Right atrium auricular region (tissue), 2 donors: ENCODE results near the gene INTS6. TPM values are rescaled to one million over a fixed set of nuclear protein-coding genes. Genes with fewer than 3 reads are reported as not detected.

Source experiments
- DNase-seq: peaks from one replicate; pipeline ENCODE4 v3.0.0-alpha.2; 2019; ENCODE audit warnings: low spot score
- H3K27ac ChIP-seq, 2 donors: fragments of 200-600 bp; sonication (generic); 1 replicate in 1 of 2; 2 replicates in 1 of 2; pipeline ENCODE4 v1.5.1; 2016 to 2019
- H3K27me3 ChIP-seq, 2 donors: fragments of 200-600 bp; sonication (generic); one replicate each; pipeline versions ENCODE4 v1.5.1 to v1.6.0; 2017 to 2019
- H3K36me3 ChIP-seq: fragments of 200-600 bp; sonication (generic); one replicate; pipeline ENCODE4 v1.5.1; 2016
- H3K4me1 ChIP-seq, 2 donors: fragments of 200-600 bp; sonication (generic); one replicate each; pipeline versions ENCODE4 v1.5.1 to v1.6.0; 2017 to 2019
- H3K4me3 ChIP-seq, 2 donors: fragments of 200-600 bp; sonication (generic); 1 replicate in 1 of 2; 2 replicates in 1 of 2; pipeline ENCODE4 v1.5.1; 2017 to 2019; ENCODE audit warnings: mild to moderate bottlenecking in 1 of 2, moderate library complexity in 1 of 2
- H3K9me3 ChIP-seq, 2 donors: fragments of 200-600 bp; sonication (generic); one replicate each; pipeline ENCODE4 v1.5.1; 2019
- total RNA-seq, 2 donors: library from RNA; depleted of rRNA; stranded (reverse); fragments of >200 nt; gene quantifications; one replicate each; pipeline ENCODE4 v1.1.0, GENCODE V29; 2016
- TF ChIP-seq, protein P1 (sequence below), 2 donors: fragments of 200-600 bp; sonication (generic); IDR thresholded peaks; one replicate each; pipeline ENCODE4 v1.5.1; 2019; ENCODE audit warnings: antibody characterized with exemption in 2 of 2

INTS6 gene, protein sequence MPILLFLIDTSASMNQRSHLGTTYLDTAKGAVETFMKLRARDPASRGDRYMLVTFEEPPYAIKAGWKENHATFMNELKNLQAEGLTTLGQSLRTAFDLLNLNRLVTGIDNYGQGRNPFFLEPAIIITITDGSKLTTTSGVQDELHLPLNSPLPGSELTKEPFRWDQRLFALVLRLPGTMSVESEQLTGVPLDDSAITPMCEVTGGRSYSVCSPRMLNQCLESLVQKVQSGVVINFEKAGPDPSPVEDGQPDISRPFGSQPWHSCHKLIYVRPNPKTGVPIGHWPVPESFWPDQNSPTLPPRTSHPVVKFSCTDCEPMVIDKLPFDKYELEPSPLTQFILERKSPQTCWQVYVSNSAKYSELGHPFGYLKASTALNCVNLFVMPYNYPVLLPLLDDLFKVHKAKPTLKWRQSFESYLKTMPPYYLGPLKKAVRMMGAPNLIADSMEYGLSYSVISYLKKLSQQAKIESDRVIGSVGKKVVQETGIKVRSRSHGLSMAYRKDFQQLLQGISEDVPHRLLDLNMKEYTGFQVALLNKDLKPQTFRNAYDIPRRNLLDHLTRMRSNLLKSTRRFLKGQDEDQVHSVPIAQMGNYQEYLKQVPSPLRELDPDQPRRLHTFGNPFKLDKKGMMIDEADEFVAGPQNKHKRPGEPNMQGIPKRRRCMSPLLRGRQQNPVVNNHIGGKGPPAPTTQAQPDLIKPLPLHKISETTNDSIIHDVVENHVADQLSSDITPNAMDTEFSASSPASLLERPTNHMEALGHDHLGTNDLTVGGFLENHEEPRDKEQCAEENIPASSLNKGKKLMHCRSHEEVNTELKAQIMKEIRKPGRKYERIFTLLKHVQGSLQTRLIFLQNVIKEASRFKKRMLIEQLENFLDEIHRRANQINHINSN
- total RNA-seq, result 10 to 100 TPM; 18.7 to 27.6 TPM

DNA sequence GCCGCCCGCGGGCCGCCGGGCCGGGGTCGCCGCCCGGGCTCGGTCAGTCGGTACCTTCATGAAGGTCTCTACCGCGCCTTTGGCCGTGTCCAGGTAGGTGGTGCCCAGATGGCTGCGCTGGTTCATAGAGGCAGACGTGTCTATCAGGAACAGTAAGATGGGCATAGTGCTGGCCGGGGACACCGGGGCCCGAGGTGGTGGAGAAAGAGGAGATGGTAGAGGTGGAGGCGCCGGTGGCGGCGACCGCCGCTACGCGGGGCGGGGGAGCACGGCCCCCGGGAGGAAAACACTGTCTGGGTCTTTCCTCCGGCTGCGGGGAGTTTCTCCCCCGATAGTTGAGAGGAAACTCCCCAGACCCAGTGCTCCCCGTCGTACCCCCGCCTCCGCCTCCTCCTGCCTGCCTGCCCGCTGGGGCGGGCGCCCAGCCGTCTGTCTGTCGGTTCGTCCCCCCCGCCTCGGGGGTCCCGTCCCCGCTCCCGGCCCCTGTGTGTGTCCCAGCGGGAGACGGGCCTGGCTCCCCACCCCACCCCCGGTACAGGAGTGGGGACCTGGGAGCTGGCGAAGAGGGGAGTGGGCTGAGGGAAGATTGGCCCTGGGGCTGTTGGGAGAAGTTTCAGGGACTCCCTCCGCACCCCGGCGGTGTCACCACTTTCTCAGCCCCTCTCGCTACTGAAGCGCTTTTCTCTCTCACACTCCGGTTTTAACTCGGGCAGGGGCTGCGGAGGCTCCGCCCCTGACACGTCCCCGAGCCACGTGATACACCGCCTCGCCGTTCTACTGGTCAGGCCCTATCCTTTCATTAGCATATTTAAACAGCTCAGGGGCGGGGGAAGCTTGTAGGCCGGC is at the start of gene INTS6:
Gene INTS6 (minus strand): TSS at position 676 of the 846 bp plus-strand sequence. CDS start 511 bp downstream, at position 165.
- peak; percentile 100 for DNase-seq
- Histone ChIP-seq H3K27ac (peak within 1 kb of the TSS; percentile 100), H3K9me3 (peaks cover 0 to 6% of the 10 kb centered on the region in 2 donors), H3K4me1 (peaks cover 0 to 30% of the 10 kb centered on the region in 2 donors), H3K27me3 (no peaks in the 10 kb centered on the region), H3K36me3 (peaks cover 22% of the 10 kb centered on the region), H3K4me3 (peak within 1 kb of the TSS; percentile 79 to 97)
- TF ChIP-seq, protein P1, sequence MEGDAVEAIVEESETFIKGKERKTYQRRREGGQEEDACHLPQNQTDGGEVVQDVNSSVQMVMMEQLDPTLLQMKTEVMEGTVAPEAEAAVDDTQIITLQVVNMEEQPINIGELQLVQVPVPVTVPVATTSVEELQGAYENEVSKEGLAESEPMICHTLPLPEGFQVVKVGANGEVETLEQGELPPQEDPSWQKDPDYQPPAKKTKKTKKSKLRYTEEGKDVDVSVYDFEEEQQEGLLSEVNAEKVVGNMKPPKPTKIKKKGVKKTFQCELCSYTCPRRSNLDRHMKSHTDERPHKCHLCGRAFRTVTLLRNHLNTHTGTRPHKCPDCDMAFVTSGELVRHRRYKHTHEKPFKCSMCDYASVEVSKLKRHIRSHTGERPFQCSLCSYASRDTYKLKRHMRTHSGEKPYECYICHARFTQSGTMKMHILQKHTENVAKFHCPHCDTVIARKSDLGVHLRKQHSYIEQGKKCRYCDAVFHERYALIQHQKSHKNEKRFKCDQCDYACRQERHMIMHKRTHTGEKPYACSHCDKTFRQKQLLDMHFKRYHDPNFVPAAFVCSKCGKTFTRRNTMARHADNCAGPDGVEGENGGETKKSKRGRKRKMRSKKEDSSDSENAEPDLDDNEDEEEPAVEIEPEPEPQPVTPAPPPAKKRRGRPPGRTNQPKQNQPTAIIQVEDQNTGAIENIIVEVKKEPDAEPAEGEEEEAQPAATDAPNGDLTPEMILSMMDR (IDR thresholded peaks at IDR 0.05), result no peak

DNA sequence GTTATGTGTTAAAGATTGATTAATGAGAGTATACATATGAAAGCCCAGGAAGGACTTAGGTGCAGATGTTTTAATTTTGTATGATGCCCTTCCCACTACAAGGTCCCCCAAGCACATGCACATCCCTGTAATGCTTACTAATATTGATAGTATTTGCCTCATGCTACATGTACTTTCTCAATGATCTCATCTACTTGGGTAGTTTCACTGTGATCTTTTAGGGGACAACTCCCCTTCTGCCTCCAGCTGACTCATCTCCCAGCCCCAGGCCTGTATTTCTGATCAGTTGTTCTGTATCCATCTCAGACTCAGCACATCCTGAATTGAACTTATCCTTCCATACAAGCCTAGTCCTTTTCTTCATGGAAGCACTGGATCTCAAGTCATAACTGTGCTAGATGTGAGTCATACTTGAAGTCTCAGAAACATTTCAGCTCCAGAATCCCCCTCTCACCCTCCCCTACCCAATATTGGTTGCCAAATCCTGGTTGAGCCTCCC is 49.4 kb upstream of the INTS6 start:
- no peak overlapping the region for H3K4me3 ChIP-seq
- TF ChIP-seq, protein P1 (IDR thresholded peaks at IDR 0.05), result no peak
- H3K4me1 ChIP-seq, result no peaks in the 10 kb centered on the region
- no peaks in the 10 kb centered on the region for H3K36me3 ChIP-seq
- H3K9me3 ChIP-seq, result no peaks in the 10 kb centered on the region
- no peak for DNase-seq
- no peaks in the 10 kb centered on the region for H3K27me3 ChIP-seq
- no peak overlapping the region for H3K27ac ChIP-seq

DNA sequence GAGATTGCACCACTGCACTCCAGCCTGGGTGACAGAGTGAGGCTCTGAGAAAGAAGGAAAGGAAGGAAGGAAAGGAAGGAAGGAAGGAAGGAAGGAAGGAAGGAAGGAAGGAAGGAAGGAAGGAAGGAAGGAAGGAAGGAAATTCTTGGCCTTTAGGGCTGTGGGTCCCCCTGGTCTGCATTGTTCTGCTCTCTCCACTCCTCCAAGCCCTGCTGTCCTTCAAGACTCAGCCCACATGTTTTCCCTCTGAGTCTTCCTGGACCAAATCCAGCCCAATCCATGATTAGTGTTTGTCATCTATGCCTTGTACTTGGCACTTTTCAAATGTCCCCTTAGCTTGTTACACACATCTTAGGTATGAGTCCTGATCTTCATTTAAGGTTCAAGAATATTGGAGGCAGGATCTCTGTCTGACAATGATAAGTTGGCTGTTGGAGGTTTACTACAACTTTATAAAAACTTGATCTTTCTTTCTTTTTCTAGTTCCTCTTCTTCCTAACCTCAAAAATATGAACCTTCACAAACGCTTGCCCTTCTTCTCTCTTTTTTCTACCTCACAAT is 48.8 kb upstream of the INTS6 start:
- no peaks in the 10 kb centered on the region for H3K27me3 ChIP-seq
- H3K9me3 ChIP-seq, result no peaks in the 10 kb centered on the region
- no peak overlapping the region for H3K4me3 ChIP-seq
- TF ChIP-seq, protein P1 (IDR thresholded peaks at IDR 0.05), result no peak
- no peaks in the 10 kb centered on the region for H3K36me3 ChIP-seq
- H3K27ac ChIP-seq, result no peak overlapping the region
- no peaks in the 10 kb centered on the region for H3K4me1 ChIP-seq
- no peak for DNase-seq

DNA sequence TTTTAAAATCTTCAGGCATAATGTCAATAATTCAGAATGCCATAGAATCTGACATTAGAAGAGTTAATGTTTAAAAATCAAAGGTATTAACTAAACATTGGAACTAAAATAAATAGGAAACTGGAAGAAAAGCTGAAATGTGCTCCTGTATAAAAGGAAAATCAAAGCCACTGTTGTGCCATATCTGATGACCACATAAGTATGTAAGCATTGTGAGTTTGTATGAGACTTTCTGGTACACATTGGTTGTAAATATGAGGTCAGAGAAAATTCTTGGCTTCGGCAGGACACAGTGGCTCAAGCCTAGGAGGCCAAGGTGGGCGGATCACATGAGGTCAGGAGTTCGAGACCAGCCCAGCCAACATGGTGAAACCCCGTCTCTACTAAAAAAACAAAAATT is 48.3 kb upstream of the INTS6 start:
- no peak for DNase-seq
- H3K9me3 ChIP-seq, result no peaks in the 10 kb centered on the region
- no peak overlapping the region for H3K4me3 ChIP-seq
- H3K36me3 ChIP-seq, result no peaks in the 10 kb centered on the region
- H3K27me3 ChIP-seq, result no peaks in the 10 kb centered on the region
- no peaks in the 10 kb centered on the region for H3K4me1 ChIP-seq
- H3K27ac ChIP-seq, result no peak overlapping the region
- TF ChIP-seq, protein P1 (IDR thresholded peaks at IDR 0.05), result no peak

DNA sequence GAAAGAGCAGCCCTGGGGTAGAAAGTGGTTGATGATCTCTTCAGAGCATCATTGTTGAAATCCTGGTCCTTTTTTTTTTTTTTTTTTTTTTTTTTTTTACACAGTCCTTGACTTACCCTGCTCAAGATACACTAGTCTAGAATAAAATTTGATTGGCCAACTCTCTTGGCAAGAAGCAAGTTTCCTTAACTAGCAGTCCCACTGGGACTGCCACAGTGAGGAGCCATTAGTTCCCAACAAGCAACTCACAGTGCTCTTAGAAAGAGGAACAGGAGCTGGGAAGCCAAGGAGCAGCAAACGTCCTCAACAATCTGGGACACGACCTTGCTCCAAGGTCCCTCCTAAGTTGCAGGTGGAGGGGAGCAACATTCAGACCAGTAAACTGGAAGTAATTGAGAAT is 47.9 kb upstream of the INTS6 start:
- Histone ChIP-seq H3K4me3 (no peak overlapping the region), H3K36me3 (no peaks in the 10 kb centered on the region), H3K27ac (no peak overlapping the region), H3K9me3 (no peaks in the 10 kb centered on the region), H3K4me1 (no peaks in the 10 kb centered on the region), H3K27me3 (no peaks in the 10 kb centered on the region)
- no peak for DNase-seq
- TF ChIP-seq, protein P1 (IDR thresholded peaks at IDR 0.05), result no peak
